Lower leg skin (tissue), 4 donors: ENCODE measurements around the gene SMAD6. TPM values are rescaled to one million over a fixed set of nuclear protein-coding genes. Genes with fewer than 3 reads are reported as not detected.

Experiments used
- DNase-seq, 2 donors: peaks; one replicate each; pipeline ENCODE4 v3.0.0-alpha.2; 2019; ENCODE audit warnings: low spot score in 2 of 2
- H3K4me3 ChIP-seq: fragments of 200-600 bp; sonication (generic); 2 replicates; pipeline ENCODE4 v1.5.1; 2017; ENCODE audit warnings: mild to moderate bottlenecking, low read depth; ENCODE audit not compliant: poor library complexity, severe bottlenecking
- CTCF ChIP-seq, 3 donors: fragments of 450-650 bp; IDR thresholded peaks; one replicate each; pipeline ENCODE4 v1.5.1; 2016; ENCODE audit warnings: antibody characterized with exemption in 3 of 3, mild to moderate bottlenecking in 3 of 3, moderate library complexity in 2 of 3
- POLR2A ChIP-seq, 2 donors: fragments of 450-650 bp; IDR thresholded peaks; one replicate each; pipeline ENCODE4 v1.6.1; 2016 to 2017; ENCODE audit warnings: antibody characterized with exemption in 2 of 2, mild to moderate bottlenecking in 1 of 2, moderate library complexity in 1 of 2
- WGBS, 2 donors: methylation state at CpG; one replicate each; pipeline ENCODE4 v1.1.5; 2018; 5-methylcytosine and 5-hydroxymethylcytosine counted together
- intact Hi-C: fragments of 100-400 bp; cut with DNase I; formaldehyde crosslinking; loops from one replicate; pipeline ENCODE4 v1.15.0; 2023; ENCODE audit warnings: low total_unique reads
- total RNA-seq, 4 donors: library from RNA; depleted of rRNA; stranded (reverse); fragments of >200 nt; gene quantifications; one replicate each; pipeline ENCODE4 v1.1.0, GENCODE V29; 2016

Gene SMAD6
- total RNA-seq, 4 donors from 2014 or later = 2.0 to 9.1 (median 6.7) TPM

- intact Hi-C loops = no loop called here
- DNase-seq = no peak
- 79 to 86% methylated on average over 18 of the region's 18 CpGs for WGBS, 2 donors
- no peak for TF ChIP-seq POLR2A (IDR thresholded peaks at IDR 0.05)
- TF ChIP-seq CTCF (IDR thresholded peaks at IDR 0.05) = no peak
- no peak overlapping the region for H3K4me3 ChIP-seq
Measured at GRCh38 chr15:66775127-66776105, 73.4 kb downstream of the SMAD6 start.

GRCh38 chr15:66777054-66777453, 75.0 kb downstream of the SMAD6 start:
- no peak for DNase-seq
- intact Hi-C loops = no loop called here
- no peak for TF ChIP-seq POLR2A (IDR thresholded peaks at IDR 0.05)
- no peak for TF ChIP-seq CTCF (IDR thresholded peaks at IDR 0.05)
- H3K4me3 ChIP-seq = no peak overlapping the region
- WGBS, 2 donors = 91 to 92% methylated on average over 5 to 6 of the region's 6 CpGs

GRCh38 chr15:66777596-66778313, 75.7 kb downstream of the SMAD6 start:
- no peak for DNase-seq
- 83 to 85% methylated on average over 5 of the region's 5 CpGs for WGBS, 2 donors
- H3K4me3 ChIP-seq = no peak overlapping the region

GRCh38 chr15:66778314-66778665, 76.3 kb downstream of the SMAD6 start:
- no peak for DNase-seq
- no peak overlapping the region for H3K4me3 ChIP-seq
- intact Hi-C loops = no loop called here
- TF ChIP-seq POLR2A (IDR thresholded peaks at IDR 0.05) (no peak), CTCF (IDR thresholded peaks at IDR 0.05) (no peak)
- WGBS, 2 donors = 75 to 78% methylated on average over 1 of the region's 1 CpG

More at GRCh38 chr15:66777596-66778313, 75.7 kb downstream of the SMAD6 start:
- intact Hi-C loops = no loop called here
- TF ChIP-seq CTCF (IDR thresholded peaks at IDR 0.05) = no peak
- TF ChIP-seq POLR2A (IDR thresholded peaks at IDR 0.05) = no peak

GRCh38 chr15:66778716-66779115, 76.7 kb downstream of the SMAD6 start:
- TF ChIP-seq CTCF (IDR thresholded peaks at IDR 0.05) = no peak
- no peak for TF ChIP-seq POLR2A (IDR thresholded peaks at IDR 0.05)
- WGBS, 2 donors = 90 to 97% methylated on average over 7 to 8 of the region's 8 CpGs
- intact Hi-C loops = no loop called here

More at GRCh38 chr15:66778716-66779115, 76.7 kb downstream of the SMAD6 start:
- no peak overlapping the region for H3K4me3 ChIP-seq
- DNase-seq = no peak
